Superior temporal gyrus (tissue), 1 donor: ENCODE results near the gene HIKESHI.
"Not testable (repeated sequence)": the region's sequence is repeated elsewhere in the genome, so short reads cannot be mapped to it uniquely, and the experiment has no call there.

Experiments
- DNase-seq: peaks from one replicate; pipeline ENCODE4 v3.0.0-alpha.2; 2016; ENCODE audit errors: extremely low spot score

Gene HIKESHI, protein sequence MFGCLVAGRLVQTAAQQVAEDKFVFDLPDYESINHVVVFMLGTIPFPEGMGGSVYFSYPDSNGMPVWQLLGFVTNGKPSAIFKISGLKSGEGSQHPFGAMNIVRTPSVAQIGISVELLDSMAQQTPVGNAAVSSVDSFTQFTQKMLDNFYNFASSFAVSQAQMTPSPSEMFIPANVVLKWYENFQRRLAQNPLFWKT

DNA sequence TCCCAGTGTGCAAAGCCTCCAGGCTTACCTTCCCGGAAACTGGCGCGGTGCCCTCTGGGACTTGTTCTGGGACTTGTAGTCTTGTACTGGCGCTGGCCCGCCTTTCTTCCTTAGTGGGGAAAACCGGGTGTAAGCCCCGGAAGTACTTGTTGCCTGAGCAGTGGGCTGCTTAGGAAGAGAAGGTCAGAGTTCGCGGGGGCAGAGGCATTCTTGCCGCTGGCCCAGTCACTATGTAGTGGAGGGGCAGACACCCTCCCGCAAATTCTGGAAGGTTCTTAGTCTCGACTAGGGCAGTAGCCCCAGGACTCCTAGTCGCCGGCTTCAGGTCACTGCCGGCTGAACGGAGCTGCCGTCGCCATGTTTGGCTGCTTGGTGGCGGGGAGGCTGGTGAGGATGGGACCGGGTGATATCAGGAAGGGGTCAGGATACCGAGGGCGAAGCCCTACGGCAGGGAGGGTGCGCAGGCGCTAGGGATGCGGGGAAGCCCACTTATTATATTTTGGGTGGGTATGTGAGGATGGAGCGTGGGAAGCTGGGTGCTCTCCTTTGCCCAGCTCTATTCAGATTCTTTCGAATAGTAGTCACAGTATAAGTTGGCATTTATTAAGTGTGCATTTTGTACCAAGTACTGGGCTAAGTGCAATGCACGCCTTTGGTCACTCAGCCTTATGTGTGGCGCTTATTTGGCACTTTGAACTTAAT lies at the start of gene HIKESHI:
HIKESHI (plus strand) TSS at position 149 of the 702 bp plus-strand sequence; CDS start at position 358, 209 bp downstream.
- peak; percentile 100 for DNase-seq

DNA sequence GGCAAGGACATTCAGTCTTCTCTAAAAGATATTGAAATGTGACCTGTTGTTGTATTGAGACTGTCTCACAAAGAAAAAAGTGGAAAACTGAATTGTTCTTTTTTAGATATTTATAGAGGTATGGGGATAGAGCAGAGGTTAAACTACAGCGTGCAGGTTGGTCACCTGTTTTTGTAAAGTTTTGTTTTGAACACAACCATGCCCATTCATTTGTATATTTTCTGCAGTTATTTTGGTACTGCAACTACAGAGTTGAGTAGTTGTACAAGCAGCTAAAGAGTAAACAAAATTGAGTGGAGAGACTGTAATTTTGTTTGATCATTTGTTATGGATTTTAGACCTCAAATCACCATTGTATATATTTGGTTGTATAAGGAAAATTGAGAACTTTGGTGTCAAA lies 46.1 kb upstream of the HIKESHI start:
- no peak for DNase-seq

DNA sequence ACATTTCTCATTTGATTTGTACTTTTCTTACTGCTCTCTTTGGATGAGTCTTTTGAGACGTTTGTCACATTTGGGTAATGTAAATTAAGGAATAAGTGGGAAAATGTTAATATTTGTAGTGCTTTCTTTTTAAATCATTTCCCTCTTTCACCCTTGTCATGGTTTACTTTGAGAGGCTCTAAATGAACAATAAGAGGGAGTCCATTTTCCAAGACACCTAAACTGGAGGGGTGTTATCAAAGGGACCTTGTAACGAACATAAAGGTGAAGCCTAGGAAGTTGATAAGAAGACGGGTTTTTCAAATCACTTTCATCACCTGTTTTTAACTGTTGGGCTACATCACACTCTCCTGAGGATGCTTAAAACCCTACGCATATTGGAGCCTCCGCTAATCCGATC lies 45.4 kb upstream of the HIKESHI start:
- no peak for DNase-seq

DNA sequence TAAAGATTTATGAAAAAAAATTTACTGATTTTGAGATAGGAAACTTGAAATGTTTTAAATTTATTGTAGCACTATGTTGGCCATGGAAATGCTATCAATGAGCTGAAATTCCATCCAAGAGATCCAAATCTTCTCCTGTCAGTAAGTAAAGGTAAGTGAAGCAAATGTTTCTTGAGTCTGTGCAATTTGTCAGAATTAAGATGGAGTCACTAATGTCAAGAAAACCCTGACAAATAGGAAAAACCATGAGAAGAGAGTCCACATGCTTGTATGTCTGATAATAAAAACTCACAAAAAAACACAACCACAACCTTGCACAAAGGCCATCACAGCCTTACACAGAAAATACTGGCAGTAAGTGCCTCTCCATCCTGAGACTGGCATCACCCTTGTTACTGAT lies 44.6 kb upstream of the HIKESHI start:
- DNase-seq, result no peak

DNA sequence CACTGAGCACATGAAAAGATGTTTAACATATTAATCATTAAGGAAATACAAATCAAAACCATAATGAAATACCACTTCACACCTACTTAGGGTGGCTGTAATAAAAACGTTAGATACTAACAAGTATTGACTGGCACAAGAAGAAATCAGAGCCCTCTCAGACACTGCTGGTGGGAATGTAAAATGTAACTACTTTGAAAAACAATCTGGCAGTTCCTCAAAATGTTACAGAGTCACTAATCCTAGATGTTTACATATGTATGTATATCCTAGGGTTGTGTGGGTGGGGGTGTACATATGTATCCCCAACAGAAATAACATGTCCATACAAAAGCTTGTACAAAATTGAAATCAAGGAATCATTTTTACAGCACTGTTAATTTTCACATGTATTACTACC lies 42.3 kb upstream of the HIKESHI start:
- no peak for DNase-seq

DNA sequence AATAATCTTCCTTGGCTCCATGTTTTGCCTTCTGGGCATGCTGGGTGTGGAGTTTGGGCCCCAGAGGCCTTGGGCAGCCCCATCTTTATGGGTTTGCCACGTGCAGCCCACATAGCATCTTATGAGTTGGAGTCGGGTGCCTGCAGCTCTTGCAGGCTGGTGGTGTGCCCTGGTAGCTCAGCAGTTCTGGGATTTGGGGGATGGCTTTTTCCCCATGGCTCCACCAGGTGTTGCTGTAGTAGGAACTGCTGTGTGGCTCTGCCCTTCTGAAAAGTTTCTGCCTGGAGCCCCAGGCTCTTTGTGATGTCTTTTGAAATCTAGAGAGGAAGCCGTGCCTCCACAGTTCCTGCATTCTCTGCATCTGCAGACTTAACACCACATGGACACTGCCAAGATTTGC lies 40.7 kb upstream of the HIKESHI start:
- no peak for DNase-seq

DNA sequence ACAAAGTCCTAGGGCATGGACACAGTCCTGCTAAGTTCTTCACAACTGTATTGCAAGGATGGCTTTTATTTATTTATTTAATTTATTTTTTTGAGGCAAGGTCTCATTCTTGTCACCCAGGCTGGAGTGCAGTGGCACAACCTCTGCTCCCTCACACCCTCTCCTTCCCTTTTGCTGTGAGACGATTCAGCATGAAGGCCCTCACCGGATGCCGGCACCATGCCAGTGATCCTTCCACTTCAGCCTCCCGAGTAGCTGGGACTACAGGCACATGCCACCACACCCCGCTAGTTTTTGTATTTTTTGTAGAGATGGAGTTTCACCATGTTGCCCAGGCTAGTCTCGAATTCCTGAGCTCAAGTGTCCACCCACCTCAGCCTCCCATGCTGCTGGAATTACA lies 39.7 kb upstream of the HIKESHI start:
- DNase-seq, result no peak

DNA sequence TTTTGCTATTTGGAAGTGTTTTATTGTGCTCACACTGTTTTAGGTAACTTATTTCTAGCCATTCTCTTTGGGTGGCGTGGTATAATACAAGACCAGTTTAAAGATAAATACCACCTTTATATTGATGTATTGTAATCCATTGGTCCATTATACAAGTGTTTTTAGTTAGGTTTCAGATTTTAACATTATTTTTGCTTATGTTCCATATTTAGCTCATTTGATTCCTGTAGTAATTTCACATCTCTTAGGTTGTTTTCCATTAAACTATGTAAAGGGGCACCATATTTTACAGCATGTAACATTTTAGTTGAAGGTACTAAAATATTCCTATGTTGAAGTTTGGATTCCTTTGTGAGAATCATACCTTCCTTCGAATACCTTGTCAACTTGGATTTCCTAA lies 37.4 kb upstream of the HIKESHI start:
- no peak for DNase-seq

DNA sequence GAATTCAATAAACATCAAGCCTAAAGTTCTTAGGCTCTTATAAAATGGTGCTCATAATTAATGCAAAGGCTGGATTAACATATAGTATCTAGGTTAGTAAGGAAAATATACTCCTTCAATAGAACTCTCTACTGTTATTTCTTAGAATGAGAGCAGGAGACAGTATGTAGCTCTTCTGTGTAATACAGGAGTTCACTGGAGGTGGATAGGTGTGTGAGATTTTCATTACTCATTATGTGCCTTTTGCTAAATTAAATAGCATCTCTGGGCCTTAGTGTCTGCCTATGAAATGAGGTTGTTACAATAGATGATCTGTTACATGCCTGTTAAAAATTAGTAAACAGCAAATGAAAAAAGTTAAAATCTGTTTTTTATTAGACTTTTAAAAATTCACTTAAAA lies 36.8 kb upstream of the HIKESHI start:
- DNase-seq, result no peak

DNA sequence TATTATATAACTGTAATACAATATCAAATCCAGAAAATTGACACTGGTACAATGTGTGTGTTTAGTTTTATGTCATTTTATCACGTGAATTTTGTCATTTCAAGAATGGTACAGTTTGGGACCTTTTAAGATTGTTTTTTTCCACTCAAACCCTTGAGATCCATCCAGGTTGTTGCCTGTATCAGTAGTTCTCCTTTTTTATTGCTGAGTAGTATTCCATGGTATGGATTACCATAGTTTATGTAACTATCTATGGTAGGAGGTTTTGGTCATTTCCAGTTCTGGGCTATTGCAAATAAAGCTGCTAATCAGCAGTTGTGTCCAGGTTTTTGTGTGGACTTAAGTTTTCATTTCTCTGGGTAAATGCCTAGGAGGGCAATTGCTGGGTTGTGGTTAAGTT lies 32.4 kb upstream of the HIKESHI start:
- DNase-seq, result no peak

DNA sequence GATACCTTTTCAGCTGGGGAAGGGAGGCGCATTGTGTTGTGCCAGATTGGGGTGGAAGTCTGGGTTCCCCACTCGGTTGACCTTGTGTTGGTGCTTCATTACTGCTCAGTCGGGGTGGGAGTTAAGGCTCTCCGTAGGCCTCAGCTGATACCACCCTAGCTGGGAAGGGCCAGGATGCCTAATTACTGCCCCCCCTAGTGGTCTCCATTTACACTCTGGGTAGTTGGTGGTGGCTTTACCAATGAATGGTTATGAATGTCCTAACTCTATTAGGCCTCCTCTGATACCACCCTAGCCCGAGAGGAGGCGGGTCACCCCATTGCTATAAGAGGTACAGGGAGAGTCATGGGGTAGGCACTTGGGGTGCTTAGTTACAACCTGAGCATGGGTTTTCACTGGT lies 27.5 kb upstream of the HIKESHI start:
- no peak for DNase-seq

DNA sequence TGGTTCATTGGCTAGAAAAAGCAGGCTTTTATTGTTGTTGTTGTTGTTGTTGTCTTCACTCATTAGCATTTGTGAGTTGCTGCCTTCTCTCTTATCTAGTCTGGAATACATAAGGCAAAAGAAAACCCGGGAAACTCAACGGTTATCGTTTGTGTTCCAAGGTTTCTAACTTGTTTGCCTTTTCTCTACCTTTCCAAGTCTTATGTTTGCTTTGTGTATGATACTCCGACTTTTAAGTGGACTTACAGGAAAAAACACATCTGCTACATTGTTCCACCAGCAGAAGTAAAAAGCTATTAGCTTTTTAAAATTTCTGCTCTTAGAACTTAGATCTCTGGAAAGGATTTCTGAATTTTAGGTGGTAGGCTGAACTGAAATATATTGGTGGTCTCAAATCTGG lies 27.0 kb upstream of the HIKESHI start:
- no peak for DNase-seq

DNA sequence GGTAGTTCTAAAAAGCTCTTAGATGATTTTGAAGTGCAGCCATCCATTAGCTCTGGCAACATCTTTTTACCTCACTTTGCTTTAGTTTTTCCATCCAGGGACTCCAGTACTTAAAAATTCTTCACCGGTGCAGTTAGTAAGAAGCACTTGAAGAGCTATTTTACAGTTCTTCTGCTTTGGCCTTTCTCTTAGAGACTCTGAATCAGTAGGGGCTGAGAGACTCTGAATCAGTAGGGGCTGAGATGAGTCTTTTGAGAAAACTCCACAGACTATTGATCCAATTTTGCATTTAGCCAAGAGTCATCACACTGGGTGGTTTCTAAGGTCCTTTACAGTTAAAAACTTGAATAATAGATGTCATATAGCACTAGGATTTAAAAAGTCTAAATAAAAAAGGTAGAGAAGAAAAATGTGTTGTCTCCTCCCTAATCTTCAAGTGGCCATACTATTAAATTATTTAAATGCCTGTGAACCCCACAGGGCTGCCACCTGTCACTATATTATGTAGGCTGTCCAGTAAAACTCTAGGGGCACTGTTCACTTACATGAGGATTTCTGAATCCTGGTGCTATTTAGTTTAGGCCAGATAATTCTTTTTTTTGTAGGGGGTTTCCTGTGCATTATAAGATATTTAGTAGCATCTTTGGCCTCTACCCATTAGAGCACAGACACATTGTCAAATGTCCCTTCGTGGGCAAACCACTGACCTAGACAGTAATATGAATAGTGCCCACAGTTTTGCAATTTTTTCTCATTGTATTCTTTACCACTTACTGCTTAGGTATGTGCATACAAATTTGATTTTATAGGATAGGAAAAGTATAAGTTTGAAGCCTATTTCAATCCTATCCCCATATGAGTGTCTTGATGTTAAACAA lies 26.3 kb upstream of the HIKESHI start:
- no peak for DNase-seq

DNA sequence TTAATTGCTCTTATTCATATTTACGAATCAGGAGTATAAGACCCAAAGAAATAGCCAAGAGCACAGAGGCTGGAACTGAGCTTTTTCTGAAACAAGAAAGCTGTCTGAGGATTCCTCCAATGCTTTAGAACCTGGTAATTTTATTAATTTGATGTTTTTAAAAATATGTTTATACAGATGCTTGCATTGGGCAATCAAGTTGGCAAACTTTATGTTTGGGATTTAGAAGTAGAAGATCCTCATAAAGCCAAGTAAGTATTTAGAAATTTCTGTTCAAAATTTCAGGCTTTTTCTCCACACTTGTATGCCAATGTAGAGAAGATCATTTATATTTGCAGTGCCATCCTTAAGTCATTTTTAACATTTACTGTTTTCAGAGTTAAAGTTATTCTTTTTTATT lies 24.3 kb upstream of the HIKESHI start:
- DNase-seq, result no peak

DNA sequence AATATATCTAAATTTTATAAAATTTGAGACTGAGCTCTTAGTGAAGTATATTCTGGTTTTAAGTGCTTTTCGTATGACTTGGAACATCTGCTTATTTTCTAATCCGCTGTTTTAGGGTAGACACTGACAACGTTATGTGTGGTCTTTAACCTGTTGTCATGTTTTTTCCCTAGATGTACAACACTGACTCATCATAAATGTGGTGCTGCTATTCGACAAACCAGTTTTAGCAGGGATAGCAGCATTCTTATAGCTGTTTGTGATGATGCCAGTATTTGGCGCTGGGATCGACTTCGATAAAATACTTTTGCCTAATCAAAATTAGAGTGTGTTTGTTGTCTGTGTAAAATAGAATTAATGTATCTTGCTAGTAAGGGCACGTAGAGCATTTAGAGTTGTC lies 23.8 kb upstream of the HIKESHI start:
- DNase-seq, result no peak

DNA sequence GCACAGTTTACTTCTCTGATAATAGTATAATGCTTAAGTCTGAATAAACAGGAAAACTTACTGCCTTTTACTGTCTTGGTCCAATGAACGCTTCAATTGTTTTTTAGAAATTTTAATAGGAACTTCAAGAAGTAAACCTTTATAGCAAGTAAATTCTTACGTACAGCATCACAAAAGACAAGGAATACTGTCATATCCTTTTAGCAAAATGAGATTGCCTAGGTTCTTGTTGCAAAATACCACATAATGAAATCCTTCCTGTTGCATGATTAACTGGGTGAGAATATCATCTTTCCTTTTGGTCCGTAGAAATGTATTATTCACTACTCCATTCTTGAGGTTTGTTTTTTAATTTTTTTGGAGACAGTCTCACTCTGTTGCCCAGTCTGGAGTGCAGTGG lies 22.3 kb upstream of the HIKESHI start:
- DNase-seq, result no peak

DNA sequence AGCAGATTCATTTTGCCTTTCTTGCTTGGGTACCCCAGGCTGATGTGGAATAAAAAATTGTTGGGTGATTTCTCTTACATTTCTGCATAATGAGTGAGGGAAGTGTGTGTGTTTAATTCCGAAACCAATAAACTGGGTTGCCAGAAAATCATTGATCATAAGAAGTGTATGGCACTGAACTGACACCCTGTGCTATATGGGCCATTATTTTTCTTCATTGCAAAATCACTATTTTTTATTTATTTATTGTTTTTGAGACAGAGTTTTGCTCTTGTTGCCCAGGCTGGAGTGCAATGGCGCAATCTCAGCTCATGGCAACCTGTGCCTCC lies 14.6 kb upstream of the HIKESHI start:
- no peak for DNase-seq

DNA sequence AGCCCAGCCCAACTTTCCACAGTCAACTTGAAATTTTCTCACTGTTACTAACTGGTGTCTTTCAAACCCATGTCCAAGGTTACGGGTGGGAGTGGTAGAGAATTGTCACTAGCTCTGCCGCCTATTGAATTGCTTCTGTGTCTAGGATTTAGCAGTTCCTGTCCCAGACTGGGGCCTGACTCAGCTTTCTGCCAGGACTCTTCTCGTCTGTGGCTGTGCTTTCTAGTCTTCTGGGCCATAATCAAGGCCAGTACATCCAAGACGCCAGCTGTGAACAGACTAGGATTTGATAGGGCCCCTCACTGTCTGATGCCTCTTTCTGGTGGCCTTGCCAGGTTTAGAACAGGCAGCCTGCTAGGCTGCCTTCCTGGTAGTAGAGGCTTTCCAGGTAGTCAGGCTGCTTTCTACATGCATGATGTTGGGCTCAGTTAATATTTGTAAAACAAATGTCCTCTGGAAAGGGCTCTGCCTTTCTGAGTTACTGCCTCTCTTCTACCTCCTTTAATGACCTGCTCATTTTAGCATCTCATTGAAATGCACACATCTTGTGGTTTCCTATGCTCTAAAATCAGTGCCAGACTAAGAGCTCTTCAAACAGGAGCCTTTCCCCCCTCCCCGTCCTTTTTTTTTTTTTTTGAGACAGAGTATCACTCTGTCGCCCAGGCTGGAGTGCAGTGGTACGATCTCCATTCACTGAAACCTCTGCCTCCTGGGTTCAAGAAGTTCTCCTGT lies 13.1 kb upstream of the HIKESHI start:
- no peak for DNase-seq

DNA sequence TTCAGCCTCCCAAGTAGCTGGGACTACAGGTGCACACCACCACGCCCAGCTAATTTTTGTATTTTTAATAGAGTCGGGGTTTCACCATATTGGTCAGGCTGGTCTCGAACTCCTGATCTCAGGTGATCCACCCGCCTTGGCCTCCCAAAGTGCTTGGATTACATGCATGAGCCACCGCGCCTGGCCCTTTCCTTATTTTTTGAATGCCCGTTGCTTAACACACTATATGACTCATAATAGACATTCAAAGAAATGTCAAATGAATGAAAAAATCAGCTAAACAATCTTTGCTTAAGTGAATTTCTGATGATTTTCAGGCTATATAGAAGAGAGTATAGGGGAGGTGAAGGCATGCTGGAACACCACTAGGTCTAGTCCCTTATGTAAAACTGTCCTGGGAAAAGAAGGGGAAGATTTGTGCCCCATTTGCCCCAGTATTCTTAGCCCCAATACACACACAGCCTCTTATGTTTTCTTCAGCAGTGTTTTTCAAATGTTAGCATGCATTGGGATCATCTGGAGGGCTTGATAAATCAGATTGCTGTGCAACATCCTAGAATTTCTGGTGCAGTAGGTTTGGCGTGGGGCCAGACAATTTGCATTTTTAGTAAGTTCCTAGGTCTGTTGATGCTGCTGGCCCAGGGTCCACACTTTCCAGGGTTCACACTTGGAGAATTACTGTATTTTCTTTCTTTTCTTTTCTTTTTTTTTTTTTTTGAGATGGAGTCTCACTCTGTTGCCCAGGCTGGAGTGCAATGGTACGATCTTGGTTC lies 12.3 kb upstream of the HIKESHI start:
- DNase-seq, result not testable (repeated sequence)

DNA sequence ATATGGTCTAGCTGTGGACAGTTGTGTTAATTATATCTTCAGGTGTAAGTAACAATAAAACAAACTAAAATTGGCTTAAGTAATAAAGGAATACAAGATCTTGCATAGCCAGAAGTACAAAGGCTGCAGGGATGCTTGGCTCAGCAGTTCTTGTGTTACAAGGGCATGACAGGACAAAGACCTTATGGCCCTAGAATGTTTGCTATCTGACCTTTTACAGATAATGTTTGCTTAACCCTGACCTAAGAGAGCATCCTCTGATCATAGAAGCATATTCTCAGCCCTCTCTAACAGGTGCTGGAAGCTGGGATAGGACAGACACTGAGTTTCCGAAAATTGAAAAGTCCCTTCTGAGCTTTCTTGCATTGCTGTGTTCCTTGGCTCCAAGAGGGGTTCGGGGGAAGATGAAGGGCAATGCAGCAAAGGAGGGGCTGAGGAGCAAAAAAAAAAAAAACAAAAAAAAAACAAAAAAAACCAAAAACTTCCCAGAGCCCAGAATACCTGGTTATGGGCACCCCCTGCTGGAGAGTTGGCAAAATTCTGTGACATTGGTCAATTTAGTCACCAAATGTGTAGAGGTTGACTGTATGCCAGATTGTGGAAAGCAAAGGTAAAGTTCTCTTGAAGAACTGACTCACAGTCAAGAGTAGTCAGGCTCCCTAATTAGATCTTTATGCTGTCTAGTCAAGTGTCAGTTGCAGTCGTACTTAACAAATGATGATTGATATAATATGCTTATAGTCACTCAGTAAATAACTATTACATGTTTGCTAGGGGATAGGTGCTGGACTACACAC lies 10.4 kb upstream of the HIKESHI start:
- DNase-seq, result peak; percentile 79
